ENCODE measurements around the gene EEFSEC. TPM values are rescaled to one million over a fixed set of nuclear protein-coding genes. Genes with fewer than 3 reads are reported as not detected.
A peak's percentile ranks its signal among the peaks of the same experiment; 100 is the strongest.

Gene EEFSEC
- total RNA-seq, 1 experiment from 2014 or later: 9.5 TPM

- no peaks in the 10 kb centered on the region for H3K9me3 ChIP-seq (ENCODE audit: control insufficient read depth, low read depth, low read length)
- H3K79me1 ChIP-seq (ENCODE audit: insufficient read depth, low read depth, low read length, poor library complexity, severe bottlenecking): no peaks in the 10 kb centered on the region
- no peaks in the 10 kb centered on the region for H3K79me2 ChIP-seq (ENCODE audit: insufficient read depth, low read length)
- H3K4me1 ChIP-seq (ENCODE audit: insufficient read depth, low read length): no peaks in the 10 kb centered on the region; the same call in 1 of the 2 replicates
- peak overlapping the region in 1 of 3 experiments; percentile 69; a peak in 1 of 7 replicates for H3K27ac Mint-ChIP-seq
- H3T11ph ChIP-seq (ENCODE audit: low read length): no peak overlapping the region
- no peak for DNase-seq
- no peak overlapping the region for H2BK20ac ChIP-seq (ENCODE audit: low read depth, low read length, poor library complexity, severe bottlenecking)
- H2AFZ ChIP-seq (ENCODE audit: low read length): no peak overlapping the region
- H3K36me3 Mint-ChIP-seq (ENCODE audit: insufficient read depth in 1 of 3, low read depth in 3 of 3): no peaks in the 10 kb centered on the region
- H3K23me2 ChIP-seq (ENCODE audit: insufficient read length, low read depth, low read length, poor library complexity, severe bottlenecking): no peaks in the 10 kb centered on the region
- no peaks in the 10 kb centered on the region for H3K27me3 ChIP-seq (ENCODE audit: insufficient read depth, low read length)
- no peak overlapping the region for H3K4me2 ChIP-seq (ENCODE audit: insufficient read depth, insufficient read length, low read length)
- no CpG with 5 or more reads among the region's 3 CpGs for WGBS (ENCODE audit: extremely low coverage, insufficient read length, low lambda C conversion rate)
- no peak overlapping the region for H2BK120ac ChIP-seq (ENCODE audit: low read depth, low read length, poor library complexity, severe bottlenecking)
- no peaks in the 10 kb centered on the region for H3K9me3 Mint-ChIP-seq
- no peak overlapping the region for H3K27ac ChIP-seq (ENCODE audit: insufficient read length, low read depth, low read length)
- H4K20me1 ChIP-seq (ENCODE audit: control insufficient read depth, insufficient read depth, insufficient read length): no peaks in the 10 kb centered on the region
- H3K27me3 Mint-ChIP-seq (ENCODE audit: low read depth): no peaks in the 10 kb centered on the region
- no peak overlapping the region for H3K4me3 Mint-ChIP-seq
- no peak overlapping the region for H3K56ac ChIP-seq (ENCODE audit: insufficient read length, low read depth, low read length)
- H3K18ac ChIP-seq (ENCODE audit: insufficient read length, low read depth, low read length): no peak overlapping the region
- H4K91ac ChIP-seq (ENCODE audit: insufficient read length, low read depth, low read length): no peak overlapping the region
- no peak overlapping the region for H2BK12ac ChIP-seq (ENCODE audit: insufficient read length, low read depth, low read length)
- TF ChIP-seq CTCF (conservative IDR thresholded peaks at IDR 0.05): no peak
- no peak overlapping the region for H3K14ac ChIP-seq (ENCODE audit: insufficient read depth, low read length)
- no peak overlapping the region for H2AK5ac ChIP-seq (ENCODE audit: insufficient read length, low read length)
- no peak overlapping the region for H2BK15ac ChIP-seq (ENCODE audit: low read depth, low read length)
- no peak overlapping the region for H3K23ac ChIP-seq (ENCODE audit: insufficient read length, low read depth, low read length)
- no peak overlapping the region for H2BK5ac ChIP-seq (ENCODE audit: insufficient read length, low read length)
- no peak overlapping the region for H3K9ac ChIP-seq (ENCODE audit: extremely low read depth, insufficient read length, low read length)
- no peak overlapping the region for H3K4ac ChIP-seq (ENCODE audit: low read depth, low read length)
- no peak overlapping the region for H4K5ac ChIP-seq (ENCODE audit: insufficient read length, low read depth, low read length)
- no peak overlapping the region for H4K8ac ChIP-seq (replicated peaks; ENCODE audit: insufficient read length, low read depth, low read length)
- H3K4me1 Mint-ChIP-seq: peaks cover 16 to 26% of the 10 kb centered on the region in 2 experiments
These were observed 181.5 kb downstream of the EEFSEC start for GRCh38 chr3:128334766-128335165.
